Ovary (tissue), 3 donors: ENCODE measurements around the gene MTA1.
A peak's percentile ranks its signal among the peaks of the same experiment; 100 is the strongest.

ENCODE experiments used
- CTCF ChIP-seq, 3 donors: fragments of 450-650 bp in 2 of 3; fragments of 200-600 bp in 1 of 3; IDR thresholded peaks; one replicate each; pipeline versions ENCODE4 v1.5.1 to v1.8.0; 2016 to 2022; ENCODE audit warnings: antibody characterized with exemption in 3 of 3, mild to moderate bottlenecking in 1 of 3
- POLR2A ChIP-seq: fragments of 450-650 bp; IDR thresholded peaks from one replicate; pipeline ENCODE4 v1.6.1; 2017; ENCODE audit warnings: antibody characterized with exemption, mild to moderate bottlenecking, moderate library complexity
- donor health status: DM: no; HTN: no; CAD: no.

GRCh38 chr14:105490572-105491365 lies 71.1 kb downstream of the MTA1 start, which contains the start of gene TEDC1:
- TF ChIP-seq POLR2A (peak; percentile 73), CTCF (IDR thresholded peaks at IDR 0.05) (peak; percentile 55 to 99 (median 99))
